H1 (cell line): Measurements from ENCODE around the gene SCO2.

ENCODE experiments used
- EZH2 ChIP-seq: fragments of 200-600 bp; sonication (generic); IDR thresholded peaks from 2 replicates; pipeline ENCODE4 v1.7.1; 2012; ENCODE audit warnings: low read depth, mild to moderate bottlenecking, moderate library complexity, low read length, inconsistent platforms; ENCODE audit not compliant: severe bottlenecking
- POLR2A ChIP-seq, 2 experiments: IDR thresholded peaks; 1 replicate in 1 of 2; 2 replicates in 1 of 2; pipeline ENCODE4 v1.6.1; 2011; ENCODE audit warnings: low read depth in 2 of 2, low read length in 2 of 2, mild to moderate bottlenecking in 2 of 2; ENCODE audit errors: control extremely low read depth in 1 of 2
- POLR2AphosphoS5 ChIP-seq: IDR thresholded peaks from 2 replicates; pipeline ENCODE4 v1.6.1; 2011; ENCODE audit warnings: low read depth, low read length
- RAD21 ChIP-seq, 2 experiments: IDR thresholded peaks in 1 of 2; conservative IDR thresholded peaks in 1 of 2; 2 replicates each; pipeline ENCODE4 v1.6.1; 2011; ENCODE audit warnings: low read depth in 2 of 2, low read length in 2 of 2, improper control_type of control experiment in 1 of 2, inconsistent platforms in 1 of 2, mild to moderate bottlenecking in 1 of 2, moderate library complexity in 1 of 2
- ZNF274 ChIP-seq: IDR thresholded peaks from 2 replicates; pipeline ENCODE4 v1.7.0; 2012; ENCODE audit warnings: low read length, borderline replicate concordance; ENCODE audit errors: extremely low read depth
- TF ChIP-seq, protein P1 (sequence below), 3 experiments: IDR thresholded peaks; 1 replicate in 2 of 3; 2 replicates in 1 of 3; pipeline versions ENCODE4 v1.5.1 to v1.6.1; 2011; ENCODE audit warnings: low read length in 3 of 3, mild to moderate bottlenecking in 3 of 3, inconsistent platforms in 2 of 3, low read depth in 1 of 3, moderate library complexity in 1 of 3; ENCODE audit not compliant: insufficient read depth in 1 of 3; ENCODE audit errors: control extremely low read depth in 1 of 3

DNA sequence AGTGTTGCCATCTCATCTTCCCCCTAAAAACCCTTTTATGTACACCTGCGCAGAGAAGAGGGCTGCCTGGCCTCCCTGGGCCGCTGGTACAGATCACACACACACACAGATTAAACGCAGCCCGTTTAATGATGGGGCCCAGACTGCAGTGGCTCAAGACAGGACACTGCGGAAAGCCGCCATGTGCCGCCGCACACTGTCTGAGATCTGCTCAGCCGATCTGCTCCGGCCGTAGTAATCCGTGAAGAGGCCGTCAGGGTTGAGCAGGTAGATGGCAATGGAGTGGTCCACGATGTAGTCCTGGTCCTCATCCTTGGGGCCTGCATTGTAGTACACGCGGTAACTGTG lies 2.0 kb downstream of the SCO2 start:
- TF ChIP-seq, protein P1, sequence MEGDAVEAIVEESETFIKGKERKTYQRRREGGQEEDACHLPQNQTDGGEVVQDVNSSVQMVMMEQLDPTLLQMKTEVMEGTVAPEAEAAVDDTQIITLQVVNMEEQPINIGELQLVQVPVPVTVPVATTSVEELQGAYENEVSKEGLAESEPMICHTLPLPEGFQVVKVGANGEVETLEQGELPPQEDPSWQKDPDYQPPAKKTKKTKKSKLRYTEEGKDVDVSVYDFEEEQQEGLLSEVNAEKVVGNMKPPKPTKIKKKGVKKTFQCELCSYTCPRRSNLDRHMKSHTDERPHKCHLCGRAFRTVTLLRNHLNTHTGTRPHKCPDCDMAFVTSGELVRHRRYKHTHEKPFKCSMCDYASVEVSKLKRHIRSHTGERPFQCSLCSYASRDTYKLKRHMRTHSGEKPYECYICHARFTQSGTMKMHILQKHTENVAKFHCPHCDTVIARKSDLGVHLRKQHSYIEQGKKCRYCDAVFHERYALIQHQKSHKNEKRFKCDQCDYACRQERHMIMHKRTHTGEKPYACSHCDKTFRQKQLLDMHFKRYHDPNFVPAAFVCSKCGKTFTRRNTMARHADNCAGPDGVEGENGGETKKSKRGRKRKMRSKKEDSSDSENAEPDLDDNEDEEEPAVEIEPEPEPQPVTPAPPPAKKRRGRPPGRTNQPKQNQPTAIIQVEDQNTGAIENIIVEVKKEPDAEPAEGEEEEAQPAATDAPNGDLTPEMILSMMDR (IDR thresholded peaks at IDR 0.05; ENCODE audit: control extremely low read depth in 1 of 3, insufficient read depth in 1 of 3, low read depth in 1 of 3, low read length in 3 of 3): no peak
- TF ChIP-seq POLR2A (IDR thresholded peaks at IDR 0.05; ENCODE audit: control extremely low read depth in 1 of 2, low read depth in 2 of 2, low read length in 2 of 2): no peak
- TF ChIP-seq EZH2: no peak
- no peak for TF ChIP-seq ZNF274
- TF ChIP-seq RAD21 (IDR thresholded peaks at IDR 0.05 in 1 of 2, conservative IDR thresholded peaks at IDR 0.05 in 1 of 2; ENCODE audit: low read depth in 2 of 2, low read length in 2 of 2): no peak
- no peak for TF ChIP-seq POLR2AphosphoS5
